Gastrocnemius medialis (tissue), 4 donors: Measurements from ENCODE around the gene STARD13. TPM values are rescaled to one million over a fixed set of nuclear protein-coding genes. Genes with fewer than 3 reads are reported as not detected.

Experiments used
- ATAC-seq, 2 donors: fragments of 150-250 bp; one replicate each; pipeline ENCODE4 v1.9.1; 2016
- DNase-seq, 2 donors: peaks; one replicate each; pipeline ENCODE4 v3.0.0-alpha.2; 2019
- H3K27ac ChIP-seq, 4 donors: fragments of 200-600 bp; sonication (generic); 1 replicate in 1 of 4; 2 replicates in 3 of 4; pipeline ENCODE4 v1.5.1; 2016 to 2018; ENCODE audit warnings: mild to moderate bottlenecking in 2 of 4, moderate library complexity in 1 of 4
- H3K27me3 ChIP-seq, 3 donors: fragments of 200-600 bp; sonication (generic) in 2 of 3; 1 replicate in 1 of 3; 2 replicates in 2 of 3; pipeline versions ENCODE4 v1.5.1 to v1.6.0; 2016 to 2019; ENCODE audit warnings: mild to moderate bottlenecking in 1 of 3, moderate library complexity in 1 of 3
- H3K36me3 ChIP-seq, 2 donors: fragments of 200-600 bp; sonication (generic) in 1 of 2; one replicate each; pipeline ENCODE4 v1.5.1; 2017 to 2018
- H3K4me1 ChIP-seq, 2 donors: fragments of 200-600 bp; sonication (generic) in 1 of 2; one replicate each; pipeline ENCODE4 v1.5.1; 2016 to 2017; ENCODE audit warnings: mild to moderate bottlenecking in 2 of 2
- H3K4me3 ChIP-seq, 4 donors: fragments of 200-600 bp; sonication (generic) in 3 of 4; 1 replicate in 1 of 4; 2 replicates in 3 of 4; pipeline ENCODE4 v1.5.1; 2016 to 2019; ENCODE audit warnings: mild to moderate bottlenecking in 2 of 4
- H3K9me3 ChIP-seq, 3 donors: fragments of 200-600 bp; sonication (generic) in 2 of 3; 1 replicate in 1 of 3; 2 replicates in 2 of 3; pipeline ENCODE4 v1.5.1; 2016 to 2019
- CTCF ChIP-seq, 5 experiments: fragments of 450-650 bp in 3 of 5; fragments of 200-600 bp in 2 of 5; sonication (generic) in 2 of 5; IDR thresholded peaks in 4 of 5; conservative IDR thresholded peaks in 1 of 5; 1 replicate in 4 of 5; 2 replicates in 1 of 5; pipeline ENCODE4 v1.5.1; 2016 to 2019; ENCODE audit warnings: antibody characterized with exemption in 5 of 5, mild to moderate bottlenecking in 3 of 5, moderate library complexity in 3 of 5
- POLR2A ChIP-seq, 2 donors: fragments of 450-650 bp; IDR thresholded peaks; one replicate each; pipeline ENCODE4 v1.6.1; 2017; ENCODE audit warnings: antibody characterized with exemption in 2 of 2, mild to moderate bottlenecking in 2 of 2, moderate library complexity in 2 of 2
- in situ Hi-C, 4 donors: fragments of 200-750 bp; cut with MboI; loops; one replicate each; pipeline versions ENCODE4 v1.15.0 to v1.8.0; 2017; ENCODE audit warnings: low sequenced_read_pairs in 4 of 4
- intact Hi-C: fragments of 100-400 bp; cut with DNase I; formaldehyde crosslinking; loops from one replicate; pipeline ENCODE4 v1.15.1; 2023; ENCODE audit warnings: low total_unique reads
- total RNA-seq, 4 donors: library from RNA; depleted of rRNA; stranded (reverse); fragments of >200 nt; gene quantifications; one replicate each; pipeline versions ENCODE4 v1.1.0 to v1.2.3, GENCODE V29; 2016

The STARD13 gene
- total RNA-seq, 4 donors from 2014 or later = 7.7 to 19.3 (median 12.0) TPM

GRCh38 chr13:33110713-33111413 lies 174.7 kb downstream of the STARD13 start:
- intact Hi-C loops = no loop called here
- TF ChIP-seq CTCF (IDR thresholded peaks at IDR 0.05 in 4 of 5, conservative IDR thresholded peaks at IDR 0.05 in 1 of 5) (no peak), POLR2A (IDR thresholded peaks at IDR 0.05) (no peak)
- ATAC-seq (no peak), DNase-seq (peak in 1 of 2 donors; percentile 35)
- Histone ChIP-seq H3K27me3 (no peaks in the 10 kb centered on the region), H3K4me3 (no peak overlapping the region), H3K27ac (peak overlapping the region; percentile 11 to 70 (median 51)), H3K4me1 (peaks cover 24 to 26% of the 10 kb centered on the region in 2 donors), H3K9me3 (no peaks in the 10 kb centered on the region), H3K36me3 (peaks cover 0 to 32% of the 10 kb centered on the region in 2 donors)
- in situ Hi-C loops = no loop called here

DNA sequence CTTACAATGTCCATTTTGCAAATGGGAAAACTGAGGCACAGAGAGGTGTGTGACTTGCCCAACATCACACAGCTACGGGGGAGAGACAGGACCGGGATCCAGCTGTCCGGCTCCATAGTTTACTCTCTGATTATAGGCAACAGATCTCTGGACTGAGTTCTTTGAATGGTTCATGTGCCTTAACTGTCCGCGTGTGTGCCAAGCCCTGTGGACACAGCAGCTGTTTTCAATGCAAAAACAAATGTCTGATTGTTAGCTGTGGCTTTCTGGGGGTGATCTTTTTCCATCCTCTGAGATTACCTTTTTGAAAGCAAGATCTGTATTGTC lies 175.2 kb downstream of the STARD13 start:
- intact Hi-C loops = no loop called here

GRCh38 chr13:33109801-33110200 lies 175.8 kb downstream of the STARD13 start:
- DNase-seq (no peak), ATAC-seq (no peak)
- H3K4me1 ChIP-seq = peaks cover 24 to 26% of the 10 kb centered on the region in 2 donors
- H3K27me3 ChIP-seq = no peaks in the 10 kb centered on the region
- peak overlapping the region in 3 of 4 donors; percentile 11 to 70 (median 60) for H3K27ac ChIP-seq
- peaks cover 0 to 42% of the 10 kb centered on the region in 2 donors for H3K36me3 ChIP-seq
- TF ChIP-seq CTCF (IDR thresholded peaks at IDR 0.05 in 4 of 5, conservative IDR thresholded peaks at IDR 0.05 in 1 of 5) = no peak
- no peak overlapping the region for H3K4me3 ChIP-seq
- in situ Hi-C loops = no loop called here
- no peaks in the 10 kb centered on the region for H3K9me3 ChIP-seq
- intact Hi-C loops = no loop called here

More for the DNA sequence above, 175.2 kb downstream of the STARD13 start:
- Histone ChIP-seq H3K4me1 (peaks cover 24 to 26% of the 10 kb centered on the region in 2 donors), H3K36me3 (peaks cover 0 to 37% of the 10 kb centered on the region in 2 donors), H3K9me3 (no peaks in the 10 kb centered on the region), H3K4me3 (no peak overlapping the region), H3K27me3 (no peaks in the 10 kb centered on the region), H3K27ac (peak overlapping the region; percentile 11 to 70 (median 51))
- ATAC-seq (no peak), DNase-seq (no peak)
- TF ChIP-seq CTCF (IDR thresholded peaks at IDR 0.05 in 4 of 5, conservative IDR thresholded peaks at IDR 0.05 in 1 of 5) = no peak
- no peak for TF ChIP-seq POLR2A (IDR thresholded peaks at IDR 0.05)
- in situ Hi-C loops = no loop called here

GRCh38 chr13:33109271-33109697 lies 176.3 kb downstream of the STARD13 start:
- no peak for DNase-seq
- Histone ChIP-seq H3K27ac (peak overlapping the region in 3 of 4 donors; percentile 11 to 70 (median 60)), H3K9me3 (no peaks in the 10 kb centered on the region), H3K27me3 (no peaks in the 10 kb centered on the region), H3K4me1 (peaks cover 24 to 26% of the 10 kb centered on the region in 2 donors), H3K36me3 (peaks cover 0 to 47% of the 10 kb centered on the region in 2 donors), H3K4me3 (no peak overlapping the region)
- in situ Hi-C loops = no loop called here
- ATAC-seq = peak; percentile 17 to 34
- TF ChIP-seq CTCF (IDR thresholded peaks at IDR 0.05 in 4 of 5, conservative IDR thresholded peaks at IDR 0.05 in 1 of 5) = no peak
- TF ChIP-seq POLR2A (IDR thresholded peaks at IDR 0.05) = no peak
- intact Hi-C loops = no loop called here
